GM23338 (cell line): ENCODE measurements around the gene AMZ1.

Source experiments
- CREB1 ChIP-seq: fragments of 250-450 bp; sonication (Bioruptor Pico); IDR thresholded peaks from 2 replicates; pipeline ENCODE4 v1.5.0; 2020; ENCODE audit warnings: low read depth, mild to moderate bottlenecking, moderate library complexity
- EZH2 ChIP-seq: fragments of 200-600 bp; sonication (generic); IDR thresholded peaks from one replicate; pipeline ENCODE4 v1.8.0; 2017; ENCODE audit warnings: antibody characterized with exemption, mild to moderate bottlenecking, low read depth; ENCODE audit not compliant: unreplicated experiment
- EZH2phosphoT487 ChIP-seq: fragments of 200-600 bp; sonication (generic); IDR thresholded peaks from one replicate; pipeline ENCODE4 v1.8.1; 2018; ENCODE audit warnings: antibody characterized with exemption; ENCODE audit not compliant: unreplicated experiment
- JUNB ChIP-seq: IDR thresholded peaks from one replicate; pipeline ENCODE4 v1.6.1; 2016; ENCODE audit warnings: antibody characterized with exemption; ENCODE audit not compliant: unreplicated experiment
- NANOG ChIP-seq: IDR thresholded peaks from 2 replicates; pipeline ENCODE4 v1.6.1; 2016; ENCODE audit warnings: antibody characterized with exemption, borderline replicate concordance
- POLR2AphosphoS5 ChIP-seq: IDR thresholded peaks from 2 replicates; pipeline ENCODE4 v1.6.1; 2016; ENCODE audit warnings: antibody characterized with exemption, low read depth
- STAT1 ChIP-seq: IDR thresholded peaks from one replicate; pipeline ENCODE4 v1.6.1; 2016; ENCODE audit warnings: antibody characterized with exemption; ENCODE audit not compliant: unreplicated experiment
- ZNF114 ChIP-seq: fragments of 250-450 bp; sonication (Bioruptor Pico); IDR thresholded peaks from 2 replicates; pipeline ENCODE4 v1.5.0; 2020; ENCODE audit warnings: mild to moderate bottlenecking, moderate library complexity
- ZNF331 ChIP-seq: fragments of 250-450 bp; sonication (Bioruptor Pico); IDR thresholded peaks from 2 replicates; pipeline ENCODE4 v1.5.0; 2020; ENCODE audit warnings: low read depth, mild to moderate bottlenecking, moderate library complexity
- TF ChIP-seq, protein P1 (sequence below), 2 experiments: fragments of 200-600 bp in 1 of 2; sonication (generic) in 1 of 2; conservative IDR thresholded peaks; 2 replicates each; pipeline versions ENCODE4 v1.5.1 to v1.6.1; 2016 to 2017; ENCODE audit warnings: antibody characterized with exemption in 2 of 2, low read depth in 2 of 2, mild to moderate bottlenecking in 2 of 2, moderate library complexity in 1 of 2
- TF ChIP-seq, protein P2 (sequence below): IDR thresholded peaks from one replicate; pipeline ENCODE4 v1.6.1; 2018; ENCODE audit warnings: antibody characterized with exemption; ENCODE audit not compliant: unreplicated experiment
- TF ChIP-seq, protein P3 (sequence below): IDR thresholded peaks from 2 replicates; pipeline ENCODE4 v1.6.1; 2016; ENCODE audit warnings: antibody characterized with exemption
- TF ChIP-seq, protein P4 (sequence below): fragments of 250-450 bp; sonication (Bioruptor Pico); IDR thresholded peaks from 2 replicates; pipeline ENCODE4 v1.5.0; 2020; ENCODE audit warnings: mild to moderate bottlenecking, moderate library complexity

DNA sequence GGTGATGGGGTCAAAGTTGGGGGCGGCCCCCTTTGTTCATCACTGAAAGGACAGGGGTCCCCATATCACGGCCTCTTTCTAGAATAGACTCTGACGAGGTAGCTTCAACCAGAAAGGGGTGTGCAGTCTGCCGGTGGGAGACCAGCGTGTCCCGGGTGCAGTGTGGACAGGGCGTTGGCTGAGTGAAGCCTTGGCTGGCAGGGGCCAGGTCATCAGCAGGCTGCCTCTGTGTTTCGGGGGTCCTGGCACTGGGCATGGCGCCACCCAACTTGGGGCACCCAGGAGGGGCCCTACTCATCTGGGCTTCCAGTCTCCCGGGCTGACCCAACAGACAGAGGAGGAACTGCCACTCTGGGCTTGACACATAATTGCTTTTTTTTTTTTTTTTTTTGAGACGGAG, 3.5 kb upstream of the AMZ1 start:
- TF ChIP-seq, protein P1, sequence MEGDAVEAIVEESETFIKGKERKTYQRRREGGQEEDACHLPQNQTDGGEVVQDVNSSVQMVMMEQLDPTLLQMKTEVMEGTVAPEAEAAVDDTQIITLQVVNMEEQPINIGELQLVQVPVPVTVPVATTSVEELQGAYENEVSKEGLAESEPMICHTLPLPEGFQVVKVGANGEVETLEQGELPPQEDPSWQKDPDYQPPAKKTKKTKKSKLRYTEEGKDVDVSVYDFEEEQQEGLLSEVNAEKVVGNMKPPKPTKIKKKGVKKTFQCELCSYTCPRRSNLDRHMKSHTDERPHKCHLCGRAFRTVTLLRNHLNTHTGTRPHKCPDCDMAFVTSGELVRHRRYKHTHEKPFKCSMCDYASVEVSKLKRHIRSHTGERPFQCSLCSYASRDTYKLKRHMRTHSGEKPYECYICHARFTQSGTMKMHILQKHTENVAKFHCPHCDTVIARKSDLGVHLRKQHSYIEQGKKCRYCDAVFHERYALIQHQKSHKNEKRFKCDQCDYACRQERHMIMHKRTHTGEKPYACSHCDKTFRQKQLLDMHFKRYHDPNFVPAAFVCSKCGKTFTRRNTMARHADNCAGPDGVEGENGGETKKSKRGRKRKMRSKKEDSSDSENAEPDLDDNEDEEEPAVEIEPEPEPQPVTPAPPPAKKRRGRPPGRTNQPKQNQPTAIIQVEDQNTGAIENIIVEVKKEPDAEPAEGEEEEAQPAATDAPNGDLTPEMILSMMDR (conservative IDR thresholded peaks at IDR 0.05; ENCODE audit: low read depth in 2 of 2): no peak
- TF ChIP-seq, protein P2, sequence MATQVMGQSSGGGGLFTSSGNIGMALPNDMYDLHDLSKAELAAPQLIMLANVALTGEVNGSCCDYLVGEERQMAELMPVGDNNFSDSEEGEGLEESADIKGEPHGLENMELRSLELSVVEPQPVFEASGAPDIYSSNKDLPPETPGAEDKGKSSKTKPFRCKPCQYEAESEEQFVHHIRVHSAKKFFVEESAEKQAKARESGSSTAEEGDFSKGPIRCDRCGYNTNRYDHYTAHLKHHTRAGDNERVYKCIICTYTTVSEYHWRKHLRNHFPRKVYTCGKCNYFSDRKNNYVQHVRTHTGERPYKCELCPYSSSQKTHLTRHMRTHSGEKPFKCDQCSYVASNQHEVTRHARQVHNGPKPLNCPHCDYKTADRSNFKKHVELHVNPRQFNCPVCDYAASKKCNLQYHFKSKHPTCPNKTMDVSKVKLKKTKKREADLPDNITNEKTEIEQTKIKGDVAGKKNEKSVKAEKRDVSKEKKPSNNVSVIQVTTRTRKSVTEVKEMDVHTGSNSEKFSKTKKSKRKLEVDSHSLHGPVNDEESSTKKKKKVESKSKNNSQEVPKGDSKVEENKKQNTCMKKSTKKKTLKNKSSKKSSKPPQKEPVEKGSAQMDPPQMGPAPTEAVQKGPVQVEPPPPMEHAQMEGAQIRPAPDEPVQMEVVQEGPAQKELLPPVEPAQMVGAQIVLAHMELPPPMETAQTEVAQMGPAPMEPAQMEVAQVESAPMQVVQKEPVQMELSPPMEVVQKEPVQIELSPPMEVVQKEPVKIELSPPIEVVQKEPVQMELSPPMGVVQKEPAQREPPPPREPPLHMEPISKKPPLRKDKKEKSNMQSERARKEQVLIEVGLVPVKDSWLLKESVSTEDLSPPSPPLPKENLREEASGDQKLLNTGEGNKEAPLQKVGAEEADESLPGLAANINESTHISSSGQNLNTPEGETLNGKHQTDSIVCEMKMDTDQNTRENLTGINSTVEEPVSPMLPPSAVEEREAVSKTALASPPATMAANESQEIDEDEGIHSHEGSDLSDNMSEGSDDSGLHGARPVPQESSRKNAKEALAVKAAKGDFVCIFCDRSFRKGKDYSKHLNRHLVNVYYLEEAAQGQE: no peak
- TF ChIP-seq EZH2 (no peak), POLR2AphosphoS5 (no peak), EZH2phosphoT487 (no peak), CREB1 (CRISPR knock-in tag) (no peak), NANOG (no peak), STAT1 (no peak), JUNB (no peak), ZNF114 (CRISPR knock-in tag) (no peak), ZNF331 (CRISPR knock-in tag) (no peak)
- TF ChIP-seq, protein P3, sequence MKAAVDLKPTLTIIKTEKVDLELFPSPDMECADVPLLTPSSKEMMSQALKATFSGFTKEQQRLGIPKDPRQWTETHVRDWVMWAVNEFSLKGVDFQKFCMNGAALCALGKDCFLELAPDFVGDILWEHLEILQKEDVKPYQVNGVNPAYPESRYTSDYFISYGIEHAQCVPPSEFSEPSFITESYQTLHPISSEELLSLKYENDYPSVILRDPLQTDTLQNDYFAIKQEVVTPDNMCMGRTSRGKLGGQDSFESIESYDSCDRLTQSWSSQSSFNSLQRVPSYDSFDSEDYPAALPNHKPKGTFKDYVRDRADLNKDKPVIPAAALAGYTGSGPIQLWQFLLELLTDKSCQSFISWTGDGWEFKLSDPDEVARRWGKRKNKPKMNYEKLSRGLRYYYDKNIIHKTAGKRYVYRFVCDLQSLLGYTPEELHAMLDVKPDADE: no peak
- TF ChIP-seq, protein P4, sequence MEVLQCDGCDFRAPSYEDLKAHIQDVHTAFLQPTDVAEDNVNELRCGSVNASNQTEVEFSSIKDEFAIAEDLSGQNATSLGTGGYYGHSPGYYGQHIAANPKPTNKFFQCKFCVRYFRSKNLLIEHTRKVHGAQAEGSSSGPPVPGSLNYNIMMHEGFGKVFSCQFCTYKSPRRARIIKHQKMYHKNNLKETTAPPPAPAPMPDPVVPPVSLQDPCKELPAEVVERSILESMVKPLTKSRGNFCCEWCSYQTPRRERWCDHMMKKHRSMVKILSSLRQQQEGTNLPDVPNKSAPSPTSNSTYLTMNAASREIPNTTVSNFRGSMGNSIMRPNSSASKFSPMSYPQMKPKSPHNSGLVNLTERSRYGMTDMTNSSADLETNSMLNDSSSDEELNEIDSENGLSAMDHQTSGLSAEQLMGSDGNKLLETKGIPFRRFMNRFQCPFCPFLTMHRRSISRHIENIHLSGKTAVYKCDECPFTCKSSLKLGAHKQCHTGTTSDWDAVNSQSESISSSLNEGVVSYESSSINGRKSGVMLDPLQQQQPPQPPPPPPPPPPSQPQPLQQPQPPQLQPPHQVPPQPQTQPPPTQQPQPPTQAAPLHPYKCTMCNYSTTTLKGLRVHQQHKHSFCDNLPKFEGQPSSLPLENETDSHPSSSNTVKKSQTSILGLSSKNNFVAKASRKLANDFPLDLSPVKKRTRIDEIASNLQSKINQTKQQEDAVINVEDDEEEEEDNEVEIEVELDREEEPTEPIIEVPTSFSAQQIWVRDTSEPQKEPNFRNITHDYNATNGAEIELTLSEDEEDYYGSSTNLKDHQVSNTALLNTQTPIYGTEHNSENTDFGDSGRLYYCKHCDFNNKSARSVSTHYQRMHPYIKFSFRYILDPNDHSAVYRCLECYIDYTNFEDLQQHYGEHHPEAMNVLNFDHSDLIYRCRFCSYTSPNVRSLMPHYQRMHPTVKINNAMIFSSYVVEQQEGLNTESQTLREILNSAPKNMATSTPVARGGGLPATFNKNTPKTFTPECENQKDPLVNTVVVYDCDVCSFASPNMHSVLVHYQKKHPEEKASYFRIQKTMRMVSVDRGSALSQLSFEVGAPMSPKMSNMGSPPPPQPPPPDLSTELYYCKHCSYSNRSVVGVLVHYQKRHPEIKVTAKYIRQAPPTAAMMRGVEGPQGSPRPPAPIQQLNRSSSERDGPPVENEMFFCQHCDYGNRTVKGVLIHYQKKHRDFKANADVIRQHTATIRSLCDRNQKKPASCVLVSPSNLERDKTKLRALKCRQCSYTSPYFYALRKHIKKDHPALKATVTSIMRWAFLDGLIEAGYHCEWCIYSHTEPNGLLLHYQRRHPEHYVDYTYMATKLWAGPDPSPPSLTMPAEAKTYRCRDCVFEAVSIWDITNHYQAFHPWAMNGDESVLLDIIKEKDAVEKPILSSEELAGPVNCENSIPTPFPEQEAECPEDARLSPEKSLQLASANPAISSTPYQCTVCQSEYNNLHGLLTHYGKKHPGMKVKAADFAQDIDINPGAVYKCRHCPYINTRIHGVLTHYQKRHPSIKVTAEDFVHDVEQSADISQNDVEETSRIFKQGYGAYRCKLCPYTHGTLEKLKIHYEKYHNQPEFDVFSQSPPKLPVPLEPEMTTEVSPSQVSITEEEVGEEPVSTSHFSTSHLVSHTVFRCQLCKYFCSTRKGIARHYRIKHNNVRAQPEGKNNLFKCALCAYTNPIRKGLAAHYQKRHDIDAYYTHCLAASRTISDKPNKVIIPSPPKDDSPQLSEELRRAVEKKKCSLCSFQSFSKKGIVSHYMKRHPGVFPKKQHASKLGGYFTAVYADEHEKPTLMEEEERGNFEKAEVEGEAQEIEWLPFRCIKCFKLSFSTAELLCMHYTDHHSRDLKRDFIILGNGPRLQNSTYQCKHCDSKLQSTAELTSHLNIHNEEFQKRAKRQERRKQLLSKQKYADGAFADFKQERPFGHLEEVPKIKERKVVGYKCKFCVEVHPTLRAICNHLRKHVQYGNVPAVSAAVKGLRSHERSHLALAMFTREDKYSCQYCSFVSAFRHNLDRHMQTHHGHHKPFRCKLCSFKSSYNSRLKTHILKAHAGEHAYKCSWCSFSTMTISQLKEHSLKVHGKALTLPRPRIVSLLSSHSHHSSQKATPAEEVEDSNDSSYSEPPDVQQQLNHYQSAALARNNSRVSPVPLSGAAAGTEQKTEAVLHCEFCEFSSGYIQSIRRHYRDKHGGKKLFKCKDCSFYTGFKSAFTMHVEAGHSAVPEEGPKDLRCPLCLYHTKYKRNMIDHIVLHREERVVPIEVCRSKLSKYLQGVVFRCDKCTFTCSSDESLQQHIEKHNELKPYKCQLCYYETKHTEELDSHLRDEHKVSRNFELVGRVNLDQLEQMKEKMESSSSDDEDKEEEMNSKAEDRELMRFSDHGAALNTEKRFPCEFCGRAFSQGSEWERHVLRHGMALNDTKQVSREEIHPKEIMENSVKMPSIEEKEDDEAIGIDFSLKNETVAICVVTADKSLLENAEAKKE (CRISPR knock-in tag): no peak
